Measurements from ENCODE around the gene ANO3. TPM values are rescaled to one million over a fixed set of nuclear protein-coding genes. Genes with fewer than 3 reads are reported as not detected.

Gene ANO3
- polyA plus RNA-seq, 3 donors = not detected

DNA sequence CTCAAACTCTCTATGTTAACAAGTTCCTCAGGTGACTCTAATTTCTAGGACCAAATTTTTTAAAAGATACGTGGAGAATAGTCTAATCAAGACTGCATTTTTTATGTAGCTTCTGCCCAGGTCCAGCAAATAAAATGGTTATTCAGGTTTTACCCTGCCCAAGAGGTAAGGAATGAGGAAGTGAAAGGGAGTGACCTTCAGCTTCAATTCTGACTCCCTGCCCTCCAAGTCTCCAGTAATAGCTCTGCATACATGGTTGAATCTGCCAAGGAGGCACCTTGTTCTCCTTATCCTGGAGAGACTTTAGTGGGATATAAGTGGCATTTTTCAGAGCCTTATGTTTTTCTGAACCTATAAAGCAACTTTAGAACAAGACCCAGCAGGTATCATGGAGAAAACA is 224.7 kb downstream of the ANO3 start:
- no peak overlapping the region for H2AFZ ChIP-seq (ENCODE audit: insufficient read depth, low read depth, low read length, poor library complexity, severe bottlenecking)
- DNase-seq = no peak
- no peaks in the 10 kb centered on the region for H3K9me3 ChIP-seq (replicated peaks in 1 of 2; ENCODE audit: control insufficient read depth in 1 of 2, insufficient read depth in 1 of 2, low read length in 2 of 2)
- H3K9ac ChIP-seq (ENCODE audit: insufficient read depth, low read length, poor library complexity, severe bottlenecking) = no peak overlapping the region
- no peaks in the 10 kb centered on the region for H3K9me3 Mint-ChIP-seq
- no peak overlapping the region for H3K27ac ChIP-seq (ENCODE audit: low read depth in 1 of 2, low read length in 2 of 2)
- no peak overlapping the region for H3K4me3 Mint-ChIP-seq
- no peaks in the 10 kb centered on the region for H3K79me2 ChIP-seq (ENCODE audit: insufficient read depth, low read length)
- no peak for TF ChIP-seq CTCF (IDR thresholded peaks at IDR 0.05)
- H3K4me1 Mint-ChIP-seq = no peaks in the 10 kb centered on the region
- no peaks in the 10 kb centered on the region for H3K36me3 Mint-ChIP-seq
- no peaks in the 10 kb centered on the region for H3K36me3 ChIP-seq (replicated peaks in 1 of 2; ENCODE audit: control insufficient read depth in 1 of 2, insufficient read depth in 2 of 2, low read length in 2 of 2)
- no peak overlapping the region for H3K4me2 ChIP-seq (replicated peaks; ENCODE audit: extremely low read depth, low read length, poor library complexity, severe bottlenecking)
- intact Hi-C loops (cut with micrococcal nuclease) = no loop called here
- 60% methylated on average over 1 of the region's 1 CpG for WGBS (ENCODE audit: insufficient coverage)
- no peak overlapping the region for H3K27ac Mint-ChIP-seq
- no peaks in the 10 kb centered on the region for H4K20me1 ChIP-seq (ENCODE audit: insufficient read depth, low read length)
- H3K27me3 Mint-ChIP-seq (ENCODE audit: low read depth in 3 of 3) = no peaks in the 10 kb centered on the region
- no peaks in the 10 kb centered on the region for H3K4me1 ChIP-seq (ENCODE audit: control insufficient read depth in 1 of 2, insufficient read depth in 2 of 2, low read length in 2 of 2)
- H3K27me3 ChIP-seq (ENCODE audit: control insufficient read depth in 2 of 2, insufficient read depth in 2 of 2, low read length in 2 of 2) = no peaks in the 10 kb centered on the region
- H3K4me3 ChIP-seq (replicated peaks in 1 of 3; ENCODE audit: low read depth in 2 of 3, low read length in 3 of 3) = no peak overlapping the region

DNA sequence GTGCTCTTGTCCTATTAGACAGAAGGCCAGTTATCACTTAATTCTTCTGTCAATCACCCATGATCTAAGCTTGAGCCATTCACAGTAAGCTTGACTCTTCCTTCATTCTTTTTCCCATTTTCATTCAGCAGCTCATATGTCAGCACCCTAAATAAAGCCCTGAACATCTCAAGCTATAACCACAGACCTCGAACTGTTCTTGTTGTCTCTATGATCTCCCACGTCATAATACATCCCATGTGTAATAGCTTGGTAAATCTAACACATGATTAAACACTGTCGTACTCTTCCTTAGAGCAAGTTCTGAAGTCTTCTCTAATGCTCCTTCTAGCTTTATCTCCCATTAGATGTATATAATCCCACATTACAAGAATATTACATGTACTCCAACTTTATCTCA is 225.7 kb downstream of the ANO3 start:
- H3K27ac ChIP-seq (ENCODE audit: low read depth in 1 of 2, low read length in 2 of 2) = no peak overlapping the region
- H3K27ac Mint-ChIP-seq = no peak overlapping the region

More for the DNA sequence above, 225.7 kb downstream of the ANO3 start:
- TF ChIP-seq CTCF (IDR thresholded peaks at IDR 0.05) = no peak
- Histone ChIP-seq H2AFZ (ENCODE audit: insufficient read depth, low read depth, low read length, poor library complexity, severe bottlenecking) (no peak overlapping the region), H3K27me3 (ENCODE audit: control insufficient read depth in 2 of 2, insufficient read depth in 2 of 2, low read length in 2 of 2) (no peaks in the 10 kb centered on the region), H3K4me2 (replicated peaks; ENCODE audit: extremely low read depth, low read length, poor library complexity, severe bottlenecking) (no peak overlapping the region), H3K4me3 (replicated peaks in 1 of 3; ENCODE audit: low read depth in 2 of 3, low read length in 3 of 3) (no peak overlapping the region), H4K20me1 (ENCODE audit: insufficient read depth, low read length) (no peaks in the 10 kb centered on the region), H3K9me3 (replicated peaks in 1 of 2; ENCODE audit: control insufficient read depth in 1 of 2, insufficient read depth in 1 of 2, low read length in 2 of 2) (no peaks in the 10 kb centered on the region), H3K9ac (ENCODE audit: insufficient read depth, low read length, poor library complexity, severe bottlenecking) (no peak overlapping the region), H3K36me3 (replicated peaks in 1 of 2; ENCODE audit: control insufficient read depth in 1 of 2, insufficient read depth in 2 of 2, low read length in 2 of 2) (no peaks in the 10 kb centered on the region), H3K79me2 (ENCODE audit: insufficient read depth, low read length) (no peaks in the 10 kb centered on the region), H3K4me1 (ENCODE audit: control insufficient read depth in 1 of 2, insufficient read depth in 2 of 2, low read length in 2 of 2) (no peaks in the 10 kb centered on the region)
- intact Hi-C loops (cut with micrococcal nuclease) = no loop called here
- Mint-ChIP-seq H3K36me3 (no peaks in the 10 kb centered on the region), H3K27me3 (ENCODE audit: low read depth in 3 of 3) (no peaks in the 10 kb centered on the region), H3K4me3 (no peak overlapping the region), H3K4me1 (no peaks in the 10 kb centered on the region), H3K9me3 (no peaks in the 10 kb centered on the region)
- no CpG with 5 or more reads among the region's 3 CpGs for WGBS (ENCODE audit: insufficient coverage)
- DNase-seq = no peak
